Measurements from ENCODE around the gene TCEAL5.
"Not testable (repeated sequence)": the region's sequence is repeated elsewhere in the genome, so short reads cannot be mapped to it uniquely, and the experiment has no call there.

TCEAL5 gene

GRCh38 chrX:103233263-103233662 lies 43.3 kb downstream of the TCEAL5 start:
- DNase-seq: no peak

DNA sequence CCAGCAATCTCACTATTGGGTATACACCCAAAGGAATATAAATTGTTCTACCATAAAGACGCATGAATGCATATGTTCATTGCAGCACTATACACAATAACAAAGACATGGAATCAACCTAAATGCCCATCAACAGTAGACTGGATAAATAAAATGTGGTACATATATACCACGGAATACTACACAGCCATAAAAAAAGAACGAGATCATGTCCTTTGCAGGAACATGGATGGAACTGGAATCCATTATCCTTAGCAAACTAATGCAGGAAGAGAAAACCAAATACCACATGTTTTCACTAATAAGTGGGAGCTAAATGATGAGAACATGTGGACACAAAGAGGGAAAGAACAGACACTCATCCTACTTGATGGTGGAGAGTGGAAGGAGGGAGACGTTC lies 50.6 kb downstream of the TCEAL5 start:
- DNase-seq: not testable (repeated sequence)
